GM23338 (cell line): Measurements from ENCODE around the gene ZDHHC20.

Experiments
- CTCF ChIP-seq, 2 experiments: fragments of 200-600 bp in 1 of 2; sonication (generic) in 1 of 2; conservative IDR thresholded peaks; 2 replicates each; pipeline versions ENCODE4 v1.5.1 to v1.6.1; 2016 to 2017; ENCODE audit warnings: antibody characterized with exemption in 2 of 2, low read depth in 2 of 2, mild to moderate bottlenecking in 2 of 2, moderate library complexity in 1 of 2
- EZH2 ChIP-seq: fragments of 200-600 bp; sonication (generic); IDR thresholded peaks from one replicate; pipeline ENCODE4 v1.8.0; 2017; ENCODE audit warnings: antibody characterized with exemption, mild to moderate bottlenecking, low read depth; ENCODE audit not compliant: unreplicated experiment
- EZH2phosphoT487 ChIP-seq: fragments of 200-600 bp; sonication (generic); IDR thresholded peaks from one replicate; pipeline ENCODE4 v1.8.1; 2018; ENCODE audit warnings: antibody characterized with exemption; ENCODE audit not compliant: unreplicated experiment

- peak; percentile 54 to 71 for TF ChIP-seq CTCF (conservative IDR thresholded peaks at IDR 0.05; ENCODE audit: low read depth in 2 of 2)
- TF ChIP-seq EZH2, result no peak
- TF ChIP-seq EZH2phosphoT487, result no peak
These were observed 20.0 kb upstream of the ZDHHC20 start for GRCh38 chr13:21478881-21479808.
